ENCODE measurements around the gene JMJD6. TPM values are rescaled to one million over a fixed set of nuclear protein-coding genes. Genes with fewer than 3 reads are reported as not detected.

Gene JMJD6
- total RNA-seq, 2 experiments from 2014 or later: 39.9 to 71.2 TPM

DNA sequence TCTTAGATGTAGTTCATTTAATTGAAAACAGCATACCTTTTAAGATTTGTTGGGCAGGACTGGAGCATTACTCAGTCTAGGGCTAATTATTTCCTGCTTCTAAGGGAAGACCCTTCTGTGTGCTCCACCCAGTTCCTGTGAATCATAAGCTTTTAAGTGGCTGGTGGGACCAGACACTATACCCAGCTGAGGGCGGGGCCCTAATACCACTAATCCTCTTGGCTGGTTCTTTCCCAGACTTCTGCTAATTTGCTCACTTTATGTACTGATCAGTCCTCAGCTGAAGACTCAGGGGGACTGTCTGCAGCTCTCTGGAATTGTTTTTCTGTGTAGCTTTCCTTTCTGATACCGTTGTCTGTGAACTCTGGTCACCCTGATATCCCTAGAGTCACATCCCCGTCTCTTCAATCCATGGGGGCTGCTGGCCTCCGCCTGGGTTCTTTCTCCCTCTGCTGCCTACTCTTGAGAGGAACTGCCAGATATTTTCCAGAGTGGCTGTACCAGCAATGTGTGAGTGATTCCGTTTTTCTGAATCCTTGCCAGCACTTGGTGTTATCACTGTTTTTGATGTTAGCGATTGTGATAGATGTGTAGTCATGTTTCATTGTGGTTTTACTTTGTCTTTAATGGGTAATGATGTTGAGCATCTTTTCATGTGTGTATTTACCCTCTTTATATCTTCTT lies 46.6 kb upstream of the JMJD6 start:
- H3K9me2 ChIP-seq (ENCODE audit: insufficient read depth, low read length): no peaks in the 10 kb centered on the region
- peaks cover 23% of the 10 kb centered on the region for H3K4me1 ChIP-seq (ENCODE audit: insufficient read depth, low read length, poor library complexity, severe bottlenecking)
- no peaks in the 10 kb centered on the region for H3K79me2 ChIP-seq (ENCODE audit: insufficient read depth, low read depth, low read length)
- peaks cover 88% of the 10 kb centered on the region for H3K36me3 ChIP-seq (ENCODE audit: insufficient read depth, low read length)
- no peaks in the 10 kb centered on the region for H4K20me1 ChIP-seq (ENCODE audit: insufficient read depth, low read length)
- POLR2A ChIA-PET: no interaction called here
- H3K9me3 ChIP-seq (ENCODE audit: low read length): no peaks in the 10 kb centered on the region
- H2AFZ ChIP-seq (ENCODE audit: low read length): no peak overlapping the region
- no peak overlapping the region for H3K4me2 ChIP-seq (ENCODE audit: low read length)
- TF ChIP-seq, protein P1, sequence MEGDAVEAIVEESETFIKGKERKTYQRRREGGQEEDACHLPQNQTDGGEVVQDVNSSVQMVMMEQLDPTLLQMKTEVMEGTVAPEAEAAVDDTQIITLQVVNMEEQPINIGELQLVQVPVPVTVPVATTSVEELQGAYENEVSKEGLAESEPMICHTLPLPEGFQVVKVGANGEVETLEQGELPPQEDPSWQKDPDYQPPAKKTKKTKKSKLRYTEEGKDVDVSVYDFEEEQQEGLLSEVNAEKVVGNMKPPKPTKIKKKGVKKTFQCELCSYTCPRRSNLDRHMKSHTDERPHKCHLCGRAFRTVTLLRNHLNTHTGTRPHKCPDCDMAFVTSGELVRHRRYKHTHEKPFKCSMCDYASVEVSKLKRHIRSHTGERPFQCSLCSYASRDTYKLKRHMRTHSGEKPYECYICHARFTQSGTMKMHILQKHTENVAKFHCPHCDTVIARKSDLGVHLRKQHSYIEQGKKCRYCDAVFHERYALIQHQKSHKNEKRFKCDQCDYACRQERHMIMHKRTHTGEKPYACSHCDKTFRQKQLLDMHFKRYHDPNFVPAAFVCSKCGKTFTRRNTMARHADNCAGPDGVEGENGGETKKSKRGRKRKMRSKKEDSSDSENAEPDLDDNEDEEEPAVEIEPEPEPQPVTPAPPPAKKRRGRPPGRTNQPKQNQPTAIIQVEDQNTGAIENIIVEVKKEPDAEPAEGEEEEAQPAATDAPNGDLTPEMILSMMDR (conservative IDR thresholded peaks at IDR 0.05; ENCODE audit: low read length): no peak
- TF ChIP-seq EZH2phosphoT487 (IDR thresholded peaks at IDR 0.05; ENCODE audit: borderline replicate concordance, low read depth, low read length): no peak
- H3K27ac ChIP-seq (ENCODE audit: low read depth, low read length, poor library complexity, severe bottlenecking): no peak overlapping the region
- intact Hi-C loops (cut with micrococcal nuclease; ENCODE audit: unreplicated experiment): no loop called here
- CTCF ChIA-PET (ENCODE audit: unreplicated experiment): no interaction called here
- BruUV-seq (replicated peaks): no TSS peak
- no peak overlapping the region for H3K4me3 ChIP-seq (ENCODE audit: low read depth, low read length, poor library complexity, severe bottlenecking)
- peak; percentile 50 for DNase-seq (ENCODE audit: low spot score)

DNA sequence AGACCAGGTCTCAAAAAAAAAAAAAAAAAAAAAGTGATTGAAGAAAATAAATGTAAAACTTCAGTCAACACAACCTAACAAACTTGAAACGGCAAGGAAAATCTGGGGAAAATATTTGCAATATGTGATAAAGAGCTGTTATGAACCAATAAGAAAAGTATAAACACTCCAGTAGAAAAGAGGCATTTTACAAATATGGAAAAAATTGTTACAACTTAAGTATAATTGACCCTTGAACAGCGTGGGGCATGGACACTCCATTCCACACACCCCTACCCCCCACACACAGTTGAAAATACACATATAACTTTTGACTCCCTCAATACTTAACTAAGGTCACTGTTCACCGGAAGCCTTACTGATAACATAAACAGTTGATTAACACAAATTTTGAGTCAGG lies 32.2 kb upstream of the JMJD6 start:
- ChIA-PET POLR2A (interaction anchor here (0.6 to 2.0 kb wide), 3 partner anchors 8 to 331 kb away, joined by 4 to 9 read pairs (median 5); no protein-coding TSS in a partner anchor), CTCF (ENCODE audit: unreplicated experiment) (no interaction called here)
- H2AFZ ChIP-seq (ENCODE audit: low read length): no peak overlapping the region
- TF ChIP-seq, protein P1 (conservative IDR thresholded peaks at IDR 0.05; ENCODE audit: low read length): no peak
- TF ChIP-seq EZH2phosphoT487 (IDR thresholded peaks at IDR 0.05; ENCODE audit: borderline replicate concordance, low read depth, low read length): no peak
- H3K79me2 ChIP-seq (ENCODE audit: insufficient read depth, low read depth, low read length): no peaks in the 10 kb centered on the region
- H4K20me1 ChIP-seq (ENCODE audit: insufficient read depth, low read length): no peaks in the 10 kb centered on the region
- peaks cover 64% of the 10 kb centered on the region for H3K36me3 ChIP-seq (ENCODE audit: insufficient read depth, low read length)
- DNase-seq (ENCODE audit: low spot score): no peak
- no peak overlapping the region for H3K4me3 ChIP-seq (ENCODE audit: low read depth, low read length, poor library complexity, severe bottlenecking)
- intact Hi-C loops (cut with micrococcal nuclease; ENCODE audit: unreplicated experiment): no loop called here
- peaks cover 3% of the 10 kb centered on the region for H3K4me1 ChIP-seq (ENCODE audit: insufficient read depth, low read length, poor library complexity, severe bottlenecking)
- TSS peak; percentile 24 for BruUV-seq (replicated peaks)
- no peak overlapping the region for H3K27ac ChIP-seq (ENCODE audit: low read depth, low read length, poor library complexity, severe bottlenecking)
- H3K4me2 ChIP-seq (ENCODE audit: low read length): no peak overlapping the region
- H3K9me2 ChIP-seq (ENCODE audit: insufficient read depth, low read length): no peaks in the 10 kb centered on the region
- H3K9me3 ChIP-seq (ENCODE audit: low read length): no peaks in the 10 kb centered on the region

DNA sequence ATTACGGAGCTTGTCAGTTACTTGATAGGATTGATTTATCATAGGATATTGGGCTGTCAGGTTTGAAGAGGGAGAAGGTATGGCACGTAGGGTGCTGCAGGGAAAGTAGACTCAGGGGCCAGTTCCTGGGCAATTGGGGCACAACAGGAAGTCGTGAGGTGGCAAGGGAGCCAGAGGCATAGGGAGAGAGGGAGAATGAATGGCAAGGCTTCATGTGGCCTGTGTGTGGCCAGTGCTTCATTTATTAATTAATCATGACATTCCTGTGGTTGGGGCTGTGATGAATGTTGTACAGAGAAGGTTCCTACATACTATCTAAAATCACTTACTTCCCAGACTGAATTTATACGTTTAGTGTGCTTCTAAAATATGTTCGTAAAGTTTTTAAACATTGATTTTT lies 30.9 kb upstream of the JMJD6 start:
- Histone ChIP-seq H3K79me2 (ENCODE audit: insufficient read depth, low read depth, low read length) (no peaks in the 10 kb centered on the region), H2AFZ (ENCODE audit: low read length) (no peak overlapping the region), H3K9me2 (ENCODE audit: insufficient read depth, low read length) (no peaks in the 10 kb centered on the region), H3K36me3 (ENCODE audit: insufficient read depth, low read length) (peaks cover 74% of the 10 kb centered on the region), H3K4me3 (ENCODE audit: low read depth, low read length, poor library complexity, severe bottlenecking) (no peak overlapping the region), H3K9me3 (ENCODE audit: low read length) (no peaks in the 10 kb centered on the region), H3K4me2 (ENCODE audit: low read length) (no peak overlapping the region), H3K4me1 (ENCODE audit: insufficient read depth, low read length, poor library complexity, severe bottlenecking) (peaks cover 16% of the 10 kb centered on the region), H4K20me1 (ENCODE audit: insufficient read depth, low read length) (no peaks in the 10 kb centered on the region), H3K27ac (ENCODE audit: low read depth, low read length, poor library complexity, severe bottlenecking) (no peak overlapping the region)
- intact Hi-C loops (cut with micrococcal nuclease; ENCODE audit: unreplicated experiment): no loop called here
- POLR2A ChIA-PET: interaction anchor here (0.6 kb wide), 1 partner anchor 9 kb away, joined by 5 read pairs; no protein-coding TSS in a partner anchor
- CTCF ChIA-PET (ENCODE audit: unreplicated experiment): no interaction called here
- no peak for DNase-seq (ENCODE audit: low spot score)
- BruUV-seq (replicated peaks): no TSS peak
- no peak for TF ChIP-seq EZH2phosphoT487 (IDR thresholded peaks at IDR 0.05; ENCODE audit: borderline replicate concordance, low read depth, low read length)
- TF ChIP-seq, protein P1 (conservative IDR thresholded peaks at IDR 0.05; ENCODE audit: low read length): no peak
